Neural progenitor cell (in vitro differentiated cells): ENCODE data around the gene EPS8. TPM values are rescaled to one million over a fixed set of nuclear protein-coding genes. Genes with fewer than 3 reads are reported as not detected.

ENCODE experiments used
- DNase-seq: peaks from one replicate; pipeline ENCODE4 v3.0.0-alpha.2; 2016; ENCODE audit warnings: low spot score
- H2AFZ ChIP-seq: fragments of 200-600 bp; sonication (generic); replicated peaks from 2 replicates; pipeline ENCODE4 v1.6.1; 2016; ENCODE audit warnings: antibody characterized with exemption
- H3F3A ChIP-seq: fragments of 200-600 bp; sonication (generic); 2 replicates; pipeline ENCODE4 v1.6.1; 2016; ENCODE audit warnings: antibody characterized with exemption, low read depth
- H3K27ac ChIP-seq: fragments of 200-600 bp; sonication (generic); 2 replicates; pipeline ENCODE4 v1.5.1; 2016; ENCODE audit warnings: mild to moderate bottlenecking
- H3K27me3 ChIP-seq: fragments of 200-600 bp; sonication (generic); 2 replicates; pipeline ENCODE4 v1.6.1; 2016; ENCODE audit warnings: mild to moderate bottlenecking, moderate library complexity
- H3K36me3 ChIP-seq: fragments of 200-600 bp; sonication (generic); 2 replicates; pipeline ENCODE4 v1.5.1; 2016
- H3K4me1 ChIP-seq: fragments of 200-600 bp; sonication (generic); 2 replicates; pipeline ENCODE4 v1.6.1; 2016; ENCODE audit warnings: mixed run types
- H3K4me2 ChIP-seq: fragments of 200-600 bp; sonication (generic); 2 replicates; pipeline ENCODE4 v1.6.1; 2016
- H3K4me3 ChIP-seq: fragments of 200-600 bp; sonication (generic); 2 replicates; pipeline ENCODE4 v1.5.1; 2016
- H3K79me2 ChIP-seq: fragments of 200-600 bp; sonication (generic); 2 replicates; pipeline ENCODE4 v1.6.1; 2016; ENCODE audit warnings: low read depth
- H3K9ac ChIP-seq: fragments of 200-600 bp; sonication (generic); 2 replicates; pipeline ENCODE4 v1.6.1; 2016
- H3K9me3 ChIP-seq: fragments of 200-600 bp; sonication (generic); 2 replicates; pipeline ENCODE4 v1.5.1; 2016; ENCODE audit warnings: low read depth
- H4K20me1 ChIP-seq: fragments of 200-600 bp; sonication (generic); 2 replicates; pipeline ENCODE4 v1.6.1; 2016; ENCODE audit warnings: low read depth
- H3K27ac Mint-ChIP-seq: 3 replicates; pipeline ENCODE4 v1.8.0; 2021; ENCODE audit warnings: mixed read lengths
- H3K27me3 Mint-ChIP-seq: 2 replicates; pipeline ENCODE4 v1.8.0; 2022; ENCODE audit warnings: low read depth, mild to moderate bottlenecking, inconsistent platforms, moderate library complexity, mixed read lengths; ENCODE audit not compliant: insufficient read depth
- H3K36me3 Mint-ChIP-seq: 3 replicates; pipeline ENCODE4 v1.8.0; 2021; ENCODE audit warnings: mixed read lengths
- H3K4me1 Mint-ChIP-seq: 3 replicates; pipeline ENCODE4 v1.8.0; 2021; ENCODE audit warnings: mixed read lengths
- H3K4me3 Mint-ChIP-seq: 3 replicates; pipeline ENCODE4 v1.8.0; 2021; ENCODE audit warnings: mild to moderate bottlenecking, moderate library complexity, mixed read lengths
- H3K9me3 Mint-ChIP-seq: 3 replicates; pipeline ENCODE4 v1.8.0; 2020; ENCODE audit warnings: mixed read lengths
- EZH2 ChIP-seq: fragments of 200-600 bp; sonication (generic); IDR thresholded peaks from 2 replicates; pipeline ENCODE4 v1.6.1; 2017; ENCODE audit warnings: antibody characterized with exemption, mild to moderate bottlenecking, moderate library complexity
- EZH2phosphoT487 ChIP-seq: fragments of 200-600 bp; sonication (generic); IDR thresholded peaks from 2 replicates; pipeline ENCODE4 v1.6.1; 2017; ENCODE audit warnings: antibody characterized with exemption
- small RNA-seq: library from RNA; depleted of rRNA; stranded (forward); fragments of <200 nt; gene quantifications from one replicate; pipeline ENCODE3, GENCODE V24; 2015
- total RNA-seq: library from RNA; depleted of rRNA; stranded (reverse); fragments of >200 nt; gene quantifications from 2 replicates; pipeline ENCODE4 v1.2.3, GENCODE V29; 2015; ENCODE audit warnings: low replicate concordance
- TF ChIP-seq, protein P1 (sequence below): fragments of 200-600 bp; sonication (generic); IDR thresholded peaks from 2 replicates; pipeline ENCODE4 v1.5.1; 2017; ENCODE audit warnings: antibody characterized with exemption, mild to moderate bottlenecking

EPS8 gene
- total RNA-seq, 1 donor from 2014 or later = 17.0 TPM

DNA sequence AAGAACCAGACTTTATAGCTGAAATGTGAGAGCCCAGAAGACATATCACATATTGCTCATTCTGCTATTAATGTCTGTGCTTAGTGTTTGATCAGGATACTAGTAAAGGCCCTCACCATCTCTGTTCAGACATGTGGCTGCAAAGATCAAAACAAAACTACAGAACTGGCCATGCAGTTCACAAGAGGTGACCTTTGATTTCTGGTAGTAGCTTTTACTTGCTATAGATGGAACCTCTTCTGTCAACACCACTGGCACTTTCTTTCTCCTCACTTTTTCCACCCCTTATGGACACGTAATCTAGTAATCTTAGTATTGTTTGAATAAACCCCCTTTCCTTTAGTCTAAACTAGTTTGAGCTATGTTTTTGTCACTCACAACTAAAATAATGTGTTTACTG is 214.8 kb downstream of the EPS8 start:
- Histone ChIP-seq H3K4me1 (peaks cover 5% of the 10 kb centered on the region), H2AFZ (no peak overlapping the region), H4K20me1 (no peaks in the 10 kb centered on the region), H3K27me3 (no peaks in the 10 kb centered on the region), H3K36me3 (no peaks in the 10 kb centered on the region), H3K27ac (no peak overlapping the region), H3K9ac (no peak overlapping the region), H3K9me3 (no peaks in the 10 kb centered on the region), H3K79me2 (no peaks in the 10 kb centered on the region), H3K4me3 (no peak overlapping the region), H3K4me2 (no peak overlapping the region), H3F3A (no peaks in the 10 kb centered on the region)
- Mint-ChIP-seq H3K4me1 (no peaks in the 10 kb centered on the region), H3K27ac (no peak overlapping the region), H3K36me3 (no peaks in the 10 kb centered on the region), H3K27me3 (no peaks in the 10 kb centered on the region), H3K9me3 (no peaks in the 10 kb centered on the region), H3K4me3 (no peak overlapping the region)
- DNase-seq = no peak
- no peak for TF ChIP-seq EZH2
- TF ChIP-seq EZH2phosphoT487 = no peak
- TF ChIP-seq, protein P1, sequence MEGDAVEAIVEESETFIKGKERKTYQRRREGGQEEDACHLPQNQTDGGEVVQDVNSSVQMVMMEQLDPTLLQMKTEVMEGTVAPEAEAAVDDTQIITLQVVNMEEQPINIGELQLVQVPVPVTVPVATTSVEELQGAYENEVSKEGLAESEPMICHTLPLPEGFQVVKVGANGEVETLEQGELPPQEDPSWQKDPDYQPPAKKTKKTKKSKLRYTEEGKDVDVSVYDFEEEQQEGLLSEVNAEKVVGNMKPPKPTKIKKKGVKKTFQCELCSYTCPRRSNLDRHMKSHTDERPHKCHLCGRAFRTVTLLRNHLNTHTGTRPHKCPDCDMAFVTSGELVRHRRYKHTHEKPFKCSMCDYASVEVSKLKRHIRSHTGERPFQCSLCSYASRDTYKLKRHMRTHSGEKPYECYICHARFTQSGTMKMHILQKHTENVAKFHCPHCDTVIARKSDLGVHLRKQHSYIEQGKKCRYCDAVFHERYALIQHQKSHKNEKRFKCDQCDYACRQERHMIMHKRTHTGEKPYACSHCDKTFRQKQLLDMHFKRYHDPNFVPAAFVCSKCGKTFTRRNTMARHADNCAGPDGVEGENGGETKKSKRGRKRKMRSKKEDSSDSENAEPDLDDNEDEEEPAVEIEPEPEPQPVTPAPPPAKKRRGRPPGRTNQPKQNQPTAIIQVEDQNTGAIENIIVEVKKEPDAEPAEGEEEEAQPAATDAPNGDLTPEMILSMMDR = no peak

Small RNA genes within 50 kb of the gene (small RNA-seq; reads per million reads assigned to genes)
- not detected for gene RNU6-251P

Other genes with a start within 250 kb of the EPS8 start
- gene STRAP, start 93.0 kb upstream of the EPS8 start, total RNA-seq = 180 and 303 TPM in 2 replicates
- 64.6 and 91.2 TPM in 2 replicates for gene DERA, start 121.9 kb upstream of the EPS8 start, total RNA-seq